Measurements from ENCODE around the gene AIFM1. TPM values are rescaled to one million over a fixed set of nuclear protein-coding genes. Genes with fewer than 3 reads are reported as not detected.

AIFM1 gene
- total RNA-seq, 2 donors from 2014 or later = 53.7 to 58.7 TPM

DNA sequence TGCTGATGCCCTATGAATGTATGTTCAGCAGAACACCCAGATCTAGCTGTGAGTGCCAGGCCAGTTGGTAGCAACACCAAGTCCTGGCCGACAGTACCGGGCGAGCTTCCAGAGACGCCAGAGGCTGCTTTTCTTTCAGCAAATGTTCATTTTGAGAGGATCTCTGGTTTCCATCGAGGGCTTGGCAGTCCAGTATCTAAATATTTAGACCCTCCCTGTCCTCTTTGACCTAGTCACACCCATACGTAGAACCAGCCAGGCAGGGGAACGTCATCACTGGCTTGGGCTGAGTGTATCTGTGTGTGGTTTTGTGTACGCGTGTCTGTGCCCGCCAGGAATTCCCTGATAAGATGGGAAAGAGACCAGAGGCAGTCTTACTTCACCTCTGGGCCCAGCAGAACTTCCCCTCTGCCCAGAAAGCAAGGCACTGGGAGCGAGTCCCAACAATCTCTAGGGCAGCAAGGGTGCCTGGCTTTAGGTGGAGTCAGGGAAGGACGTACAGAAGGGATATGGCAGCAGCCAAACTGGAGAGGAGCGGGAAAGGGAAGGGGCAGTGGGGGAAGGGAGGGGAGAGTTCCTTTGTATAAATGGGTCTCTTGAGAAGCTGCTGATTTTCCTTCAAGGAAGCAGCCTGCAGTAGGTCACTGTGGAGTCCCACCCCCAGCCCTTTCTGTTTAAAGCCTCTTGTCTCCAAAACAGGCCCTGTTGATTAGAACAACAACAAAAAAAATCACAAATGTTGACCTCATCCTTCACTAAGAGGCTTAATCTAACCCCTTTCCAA lies 40.4 kb downstream of the AIFM1 start:
- peaks cover 11% of the 10 kb centered on the region for H3K4me1 Mint-ChIP-seq
- H3K9ac ChIP-seq (ENCODE audit: extremely low read depth, low read length, poor library complexity, severe bottlenecking) = no peak overlapping the region
- H3K27ac Mint-ChIP-seq = peak overlapping the region; percentile 72
- TF ChIP-seq, protein P1, sequence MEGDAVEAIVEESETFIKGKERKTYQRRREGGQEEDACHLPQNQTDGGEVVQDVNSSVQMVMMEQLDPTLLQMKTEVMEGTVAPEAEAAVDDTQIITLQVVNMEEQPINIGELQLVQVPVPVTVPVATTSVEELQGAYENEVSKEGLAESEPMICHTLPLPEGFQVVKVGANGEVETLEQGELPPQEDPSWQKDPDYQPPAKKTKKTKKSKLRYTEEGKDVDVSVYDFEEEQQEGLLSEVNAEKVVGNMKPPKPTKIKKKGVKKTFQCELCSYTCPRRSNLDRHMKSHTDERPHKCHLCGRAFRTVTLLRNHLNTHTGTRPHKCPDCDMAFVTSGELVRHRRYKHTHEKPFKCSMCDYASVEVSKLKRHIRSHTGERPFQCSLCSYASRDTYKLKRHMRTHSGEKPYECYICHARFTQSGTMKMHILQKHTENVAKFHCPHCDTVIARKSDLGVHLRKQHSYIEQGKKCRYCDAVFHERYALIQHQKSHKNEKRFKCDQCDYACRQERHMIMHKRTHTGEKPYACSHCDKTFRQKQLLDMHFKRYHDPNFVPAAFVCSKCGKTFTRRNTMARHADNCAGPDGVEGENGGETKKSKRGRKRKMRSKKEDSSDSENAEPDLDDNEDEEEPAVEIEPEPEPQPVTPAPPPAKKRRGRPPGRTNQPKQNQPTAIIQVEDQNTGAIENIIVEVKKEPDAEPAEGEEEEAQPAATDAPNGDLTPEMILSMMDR (conservative IDR thresholded peaks at IDR 0.05) = no peak
- no peaks in the 10 kb centered on the region for H3K4me1 ChIP-seq (ENCODE audit: control insufficient read depth, insufficient read depth, low read length)
- no peak overlapping the region for H3K4me3 ChIP-seq (ENCODE audit: low read length)
- peaks cover 41% of the 10 kb centered on the region for H3K36me3 Mint-ChIP-seq (ENCODE audit: low read depth)
- WGBS, 2 experiments (ENCODE audit: insufficient coverage in 1 of 2, insufficient read length in 1 of 2) = 94% methylated on average over 11 of the region's 13 CpGs; no CpG with 5 or more reads in 1 of the 2 experiments
- H3K27ac ChIP-seq (ENCODE audit: low read depth, low read length) = no peak overlapping the region
- no peak overlapping the region for H3K4me3 Mint-ChIP-seq
- peaks cover 5% of the 10 kb centered on the region for H3K36me3 ChIP-seq (ENCODE audit: control insufficient read depth, insufficient read depth, low read length)
- no peak for DNase-seq
- H3K9me3 ChIP-seq (ENCODE audit: control insufficient read depth, low read length) = no peaks in the 10 kb centered on the region
- H3K27me3 ChIP-seq (ENCODE audit: control insufficient read depth, insufficient read depth, low read length, poor library complexity, severe bottlenecking) = no peaks in the 10 kb centered on the region
- H3K9me3 Mint-ChIP-seq = peaks cover 46% of the 10 kb centered on the region
- H3K27me3 Mint-ChIP-seq (ENCODE audit: insufficient read depth) = peaks cover 9% of the 10 kb centered on the region

DNA sequence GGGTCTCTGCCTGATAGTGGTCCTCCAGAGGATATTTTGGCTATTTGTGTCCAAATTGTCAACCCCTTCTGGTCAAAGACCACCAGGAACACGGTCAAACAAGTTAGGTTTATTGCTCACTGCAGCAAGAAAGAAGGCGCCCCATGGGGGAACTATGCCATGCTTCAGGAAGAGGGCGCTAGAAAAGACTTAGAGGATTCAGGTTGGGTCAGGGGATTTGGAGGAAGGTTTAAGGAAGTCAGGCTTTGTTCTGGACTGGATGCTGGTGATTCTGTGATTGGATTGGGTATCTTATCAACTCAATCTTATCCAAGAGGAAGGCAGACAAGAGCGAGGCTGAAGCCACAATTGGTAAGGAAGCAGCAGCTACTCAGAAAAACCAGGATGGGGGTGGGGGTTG lies 41.1 kb downstream of the AIFM1 start:
- Mint-ChIP-seq H3K9me3 (peaks cover 49% of the 10 kb centered on the region), H3K36me3 (ENCODE audit: low read depth) (peaks cover 35% of the 10 kb centered on the region), H3K4me3 (peak overlapping the region; percentile 17), H3K27ac (no peak overlapping the region), H3K27me3 (ENCODE audit: insufficient read depth) (peaks cover 14% of the 10 kb centered on the region), H3K4me1 (peaks cover 13% of the 10 kb centered on the region)
- Histone ChIP-seq H3K4me1 (ENCODE audit: control insufficient read depth, insufficient read depth, low read length) (no peaks in the 10 kb centered on the region), H3K27ac (ENCODE audit: low read depth, low read length) (no peak overlapping the region), H3K9ac (ENCODE audit: extremely low read depth, low read length, poor library complexity, severe bottlenecking) (no peak overlapping the region), H3K27me3 (ENCODE audit: control insufficient read depth, insufficient read depth, low read length, poor library complexity, severe bottlenecking) (no peaks in the 10 kb centered on the region), H3K9me3 (ENCODE audit: control insufficient read depth, low read length) (no peaks in the 10 kb centered on the region), H3K4me3 (ENCODE audit: low read length) (no peak overlapping the region), H3K36me3 (ENCODE audit: control insufficient read depth, insufficient read depth, low read length) (peaks cover 5% of the 10 kb centered on the region)
- no peak for DNase-seq
- TF ChIP-seq, protein P1 (conservative IDR thresholded peaks at IDR 0.05) = peak; percentile 50
- WGBS, 2 experiments (ENCODE audit: insufficient coverage in 1 of 2, insufficient read length in 1 of 2) = 88 to 100% methylated on average over 2 to 4 of the region's 4 CpGs

DNA sequence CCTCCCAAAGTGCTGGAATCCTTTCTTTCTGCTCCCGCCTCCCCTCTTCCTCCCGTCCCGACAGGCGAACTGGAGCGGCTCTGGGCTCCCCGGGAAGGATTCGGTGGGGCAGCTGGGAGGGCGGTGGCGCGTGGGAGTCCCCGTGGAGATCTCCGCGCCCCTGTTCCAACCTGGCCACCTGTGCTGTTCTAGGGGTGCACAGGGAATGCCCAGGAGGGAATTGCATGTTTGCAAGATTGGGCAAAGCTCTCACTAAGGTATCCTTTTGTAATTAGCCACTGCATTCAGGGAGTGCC lies 44.2 kb downstream of the AIFM1 start:
- Histone ChIP-seq H3K36me3 (ENCODE audit: control insufficient read depth, insufficient read depth, low read length) (no peaks in the 10 kb centered on the region), H3K4me3 (ENCODE audit: low read length) (no peak overlapping the region), H3K27ac (ENCODE audit: low read depth, low read length) (no peak overlapping the region), H3K9ac (ENCODE audit: extremely low read depth, low read length, poor library complexity, severe bottlenecking) (no peak overlapping the region), H3K27me3 (ENCODE audit: control insufficient read depth, insufficient read depth, low read length, poor library complexity, severe bottlenecking) (no peaks in the 10 kb centered on the region), H3K9me3 (ENCODE audit: control insufficient read depth, low read length) (no peaks in the 10 kb centered on the region), H3K4me1 (ENCODE audit: control insufficient read depth, insufficient read depth, low read length) (no peaks in the 10 kb centered on the region)
- WGBS, 2 experiments (ENCODE audit: insufficient coverage in 1 of 2, insufficient read length in 1 of 2) = 80% methylated on average over 13 of the region's 13 CpGs; no CpG with 5 or more reads in 1 of the 2 experiments
- Mint-ChIP-seq H3K27me3 (ENCODE audit: insufficient read depth) (peaks cover 31% of the 10 kb centered on the region), H3K27ac (no peak overlapping the region), H3K36me3 (ENCODE audit: low read depth) (peaks cover 14% of the 10 kb centered on the region), H3K9me3 (peaks cover 54% of the 10 kb centered on the region), H3K4me3 (peak overlapping the region; percentile 45), H3K4me1 (peaks cover 22% of the 10 kb centered on the region)
- no peak for DNase-seq
- TF ChIP-seq, protein P1 (conservative IDR thresholded peaks at IDR 0.05) = no peak
